Activated naive CD8-positive, alpha-beta T cell (primary cell): ENCODE results near the gene GOLT1A.

ENCODE experiments used
- H3K27ac Mint-ChIP-seq: one replicate; pipeline ENCODE4 v1.8.0; 2021; ENCODE audit warnings: mixed read lengths
- H3K27me3 Mint-ChIP-seq: one replicate; pipeline ENCODE4 v1.8.0; 2021; ENCODE audit warnings: mixed read lengths
- H3K36me3 Mint-ChIP-seq: one replicate; pipeline ENCODE4 v1.8.0; 2021; ENCODE audit warnings: mixed read lengths
- H3K4me1 Mint-ChIP-seq: one replicate; pipeline ENCODE4 v1.8.0; 2021; ENCODE audit warnings: low read depth, mixed read lengths
- H3K4me3 Mint-ChIP-seq: one replicate; pipeline ENCODE4 v1.8.0; 2021; ENCODE audit warnings: mild to moderate bottlenecking, mixed read lengths
- H3K9me3 Mint-ChIP-seq: one replicate; pipeline ENCODE4 v1.8.0; 2021; ENCODE audit warnings: low read depth, mixed read lengths

The GOLT1A gene

GRCh38 chr1:204216880-204217647, 3.3 kb upstream of the GOLT1A start:
- Mint-ChIP-seq H3K36me3 (no peaks in the 10 kb centered on the region), H3K27me3 (no peaks in the 10 kb centered on the region), H3K4me1 (peaks cover 17% of the 10 kb centered on the region), H3K27ac (no peak overlapping the region), H3K9me3 (no peaks in the 10 kb centered on the region), H3K4me3 (no peak overlapping the region)

GRCh38 chr1:204216236-204216635, 2.4 kb upstream of the GOLT1A start:
- no peak overlapping the region for H3K27ac Mint-ChIP-seq
- H3K4me1 Mint-ChIP-seq, result peaks cover 17% of the 10 kb centered on the region
- no peaks in the 10 kb centered on the region for H3K36me3 Mint-ChIP-seq
- H3K27me3 Mint-ChIP-seq, result no peaks in the 10 kb centered on the region
- H3K4me3 Mint-ChIP-seq, result no peak overlapping the region
- no peaks in the 10 kb centered on the region for H3K9me3 Mint-ChIP-seq

GRCh38 chr1:204212715-204213114, 1.1 kb downstream of the GOLT1A start:
- Mint-ChIP-seq H3K36me3 (no peaks in the 10 kb centered on the region), H3K27ac (no peak overlapping the region), H3K27me3 (no peaks in the 10 kb centered on the region), H3K9me3 (no peaks in the 10 kb centered on the region), H3K4me3 (no peak overlapping the region), H3K4me1 (peaks cover 6% of the 10 kb centered on the region)

GRCh38 chr1:204211046-204211445, 2.7 kb downstream of the GOLT1A start:
- Mint-ChIP-seq H3K9me3 (no peaks in the 10 kb centered on the region), H3K4me3 (no peak overlapping the region), H3K4me1 (peaks cover 10% of the 10 kb centered on the region), H3K27ac (no peak overlapping the region), H3K27me3 (peaks cover 2% of the 10 kb centered on the region), H3K36me3 (no peaks in the 10 kb centered on the region)

GRCh38 chr1:204207136-204207616, 6.6 kb downstream of the GOLT1A start:
- Mint-ChIP-seq H3K27ac (no peak overlapping the region), H3K9me3 (no peaks in the 10 kb centered on the region), H3K27me3 (peaks cover 5% of the 10 kb centered on the region), H3K36me3 (no peaks in the 10 kb centered on the region), H3K4me1 (peaks cover 13% of the 10 kb centered on the region), H3K4me3 (no peak overlapping the region)

GRCh38 chr1:204206121-204206520, 7.7 kb downstream of the GOLT1A start:
- Mint-ChIP-seq H3K36me3 (no peaks in the 10 kb centered on the region), H3K4me1 (peaks cover 13% of the 10 kb centered on the region), H3K4me3 (no peak overlapping the region), H3K9me3 (no peaks in the 10 kb centered on the region), H3K27me3 (peaks cover 5% of the 10 kb centered on the region), H3K27ac (no peak overlapping the region)

- Mint-ChIP-seq H3K27ac (no peak overlapping the region), H3K27me3 (peaks cover 5% of the 10 kb centered on the region), H3K36me3 (no peaks in the 10 kb centered on the region), H3K4me3 (no peak overlapping the region), H3K9me3 (no peaks in the 10 kb centered on the region), H3K4me1 (peaks cover 13% of the 10 kb centered on the region)
Observed at GRCh38 chr1:204205486-204205885, 8.3 kb downstream of the GOLT1A start.

- Mint-ChIP-seq H3K27ac (no peak overlapping the region), H3K9me3 (no peaks in the 10 kb centered on the region), H3K27me3 (peaks cover 5% of the 10 kb centered on the region), H3K4me1 (peaks cover 13% of the 10 kb centered on the region), H3K4me3 (no peak overlapping the region), H3K36me3 (no peaks in the 10 kb centered on the region)
Observed at GRCh38 chr1:204204944-204205343, 8.8 kb downstream of the GOLT1A start.

- Mint-ChIP-seq H3K4me1 (peaks cover 13% of the 10 kb centered on the region), H3K9me3 (no peaks in the 10 kb centered on the region), H3K36me3 (no peaks in the 10 kb centered on the region), H3K27ac (no peak overlapping the region), H3K27me3 (peaks cover 5% of the 10 kb centered on the region), H3K4me3 (no peak overlapping the region)
Observed at GRCh38 chr1:204203206-204203767, 10.5 kb downstream of the GOLT1A start.

- Mint-ChIP-seq H3K4me3 (no peak overlapping the region), H3K4me1 (peaks cover 13% of the 10 kb centered on the region), H3K27me3 (peaks cover 5% of the 10 kb centered on the region), H3K36me3 (no peaks in the 10 kb centered on the region), H3K27ac (no peak overlapping the region), H3K9me3 (no peaks in the 10 kb centered on the region)
Observed at GRCh38 chr1:204202481-204202880, 11.3 kb downstream of the GOLT1A start.

- H3K4me1 Mint-ChIP-seq, result peaks cover 10% of the 10 kb centered on the region
- no peaks in the 10 kb centered on the region for H3K9me3 Mint-ChIP-seq
Observed at GRCh38 chr1:204201348-204202040, 12.3 kb downstream of the GOLT1A start.

GRCh38 chr1:204199579-204199978, 14.2 kb downstream of the GOLT1A start:
- Mint-ChIP-seq H3K27me3 (peaks cover 3% of the 10 kb centered on the region), H3K9me3 (no peaks in the 10 kb centered on the region), H3K4me1 (peaks cover 6% of the 10 kb centered on the region), H3K4me3 (no peak overlapping the region), H3K36me3 (no peaks in the 10 kb centered on the region), H3K27ac (no peak overlapping the region)

More at GRCh38 chr1:204201348-204202040, 12.3 kb downstream of the GOLT1A start:
- Mint-ChIP-seq H3K36me3 (no peaks in the 10 kb centered on the region), H3K4me3 (no peak overlapping the region), H3K27me3 (peaks cover 5% of the 10 kb centered on the region), H3K27ac (no peak overlapping the region)

- Mint-ChIP-seq H3K9me3 (no peaks in the 10 kb centered on the region), H3K36me3 (no peaks in the 10 kb centered on the region), H3K27me3 (no peaks in the 10 kb centered on the region), H3K4me3 (no peak overlapping the region), H3K4me1 (peaks cover 12% of the 10 kb centered on the region), H3K27ac (no peak overlapping the region)
Observed at GRCh38 chr1:204198348-204199340, 15.1 kb downstream of the GOLT1A start.

- Mint-ChIP-seq H3K9me3 (no peaks in the 10 kb centered on the region), H3K4me3 (no peak overlapping the region), H3K27ac (no peak overlapping the region), H3K36me3 (no peaks in the 10 kb centered on the region), H3K4me1 (peaks cover 12% of the 10 kb centered on the region), H3K27me3 (peaks cover 3% of the 10 kb centered on the region)
Observed at GRCh38 chr1:204197068-204197467, 16.7 kb downstream of the GOLT1A start.
